Mesenchymal stem cell (in vitro differentiated cells and primary cell): Measurements from ENCODE around the gene ZG16.
A peak's percentile ranks its signal among the peaks of the same experiment; 100 is the strongest.

Source experiments
- DNase-seq: peaks from one replicate; pipeline ENCODE4 v3.0.0-alpha.2; 2013
- H2AFZ ChIP-seq: one replicate; pipeline ENCODE4 v1.6.1; 2013; ENCODE audit warnings: low read depth, mild to moderate bottlenecking, control low read depth, inconsistent platforms, low read length, moderate library complexity
- H2AK5ac ChIP-seq: 2 replicates; pipeline ENCODE4 v1.6.1; 2013; ENCODE audit warnings: low read length, moderate library complexity, mild to moderate bottlenecking, inconsistent platforms; ENCODE audit not compliant: severe bottlenecking
- H2BK120ac ChIP-seq: one replicate; pipeline ENCODE4 v1.6.1; 2013; ENCODE audit warnings: low read depth, mild to moderate bottlenecking, inconsistent platforms, low read length, moderate library complexity
- H2BK12ac ChIP-seq, 2 experiments: one replicate each; pipeline ENCODE4 v1.6.1; 2013; ENCODE audit warnings: inconsistent platforms in 2 of 2, low read length in 2 of 2, mild to moderate bottlenecking in 2 of 2, moderate library complexity in 2 of 2, control low read depth in 1 of 2
- H2BK15ac ChIP-seq: one replicate; pipeline ENCODE4 v1.6.1; 2013; ENCODE audit warnings: mild to moderate bottlenecking, low read depth, inconsistent platforms; ENCODE audit not compliant: poor library complexity, severe bottlenecking
- H2BK5ac ChIP-seq: 2 replicates; pipeline ENCODE4 v1.6.1; 2013; ENCODE audit warnings: low read depth, mild to moderate bottlenecking, low read length, control low read depth, inconsistent platforms; ENCODE audit not compliant: poor library complexity, severe bottlenecking
- H3K14ac ChIP-seq, 2 experiments: one replicate each; pipeline ENCODE4 v1.6.1; 2013; ENCODE audit warnings: inconsistent platforms in 2 of 2, low read length in 2 of 2, control low read depth in 1 of 2, mild to moderate bottlenecking in 1 of 2, moderate library complexity in 1 of 2
- H3K18ac ChIP-seq, 2 experiments: one replicate each; pipeline ENCODE4 v1.6.1; 2013; ENCODE audit warnings: inconsistent platforms in 2 of 2, low read length in 2 of 2, control low read depth in 1 of 2, low read depth in 1 of 2, mild to moderate bottlenecking in 1 of 2
- H3K23ac ChIP-seq, 2 experiments: one replicate each; pipeline ENCODE4 v1.6.1; 2013; ENCODE audit warnings: inconsistent platforms in 2 of 2, low read length in 2 of 2, mild to moderate bottlenecking in 2 of 2, moderate library complexity in 2 of 2, control low read depth in 1 of 2
- H3K27ac ChIP-seq: 2 replicates; pipeline ENCODE4 v1.5.1; 2013; ENCODE audit warnings: mild to moderate bottlenecking, moderate library complexity, low read length, control low read depth, inconsistent platforms; ENCODE audit not compliant: poor library complexity, severe bottlenecking
- H3K27me3 ChIP-seq, 2 experiments: 2 replicates each; pipeline versions ENCODE4 v1.6.1 to v1.7.0; 2013; ENCODE audit warnings: low read length in 2 of 2, mild to moderate bottlenecking in 2 of 2, moderate library complexity in 2 of 2, control low read depth in 1 of 2, inconsistent platforms in 1 of 2; ENCODE audit not compliant: control insufficient read depth in 1 of 2, insufficient read depth in 1 of 2
- H3K36me3 ChIP-seq, 2 experiments: 2 replicates each; pipeline versions ENCODE4 v1.6.1 to v1.7.0; 2013; ENCODE audit warnings: low read length in 2 of 2, control low read depth in 1 of 2, inconsistent platforms in 1 of 2, low read depth in 1 of 2, mild to moderate bottlenecking in 1 of 2; ENCODE audit not compliant: insufficient read depth in 2 of 2, control insufficient read depth in 1 of 2
- H3K4ac ChIP-seq, 2 experiments: one replicate each; pipeline ENCODE4 v1.6.1; 2013; ENCODE audit warnings: inconsistent platforms in 2 of 2, low read length in 2 of 2, mild to moderate bottlenecking in 2 of 2, moderate library complexity in 2 of 2, control low read depth in 1 of 2, low read depth in 1 of 2
- H3K4me1 ChIP-seq: 2 replicates; pipeline ENCODE4 v1.6.1; 2013; ENCODE audit warnings: low read depth, low read length, control low read depth; ENCODE audit not compliant: control insufficient read depth, insufficient read depth
- H3K4me2 ChIP-seq: 2 replicates; pipeline ENCODE4 v1.6.1; 2013; ENCODE audit warnings: low read length, mild to moderate bottlenecking, inconsistent platforms; ENCODE audit not compliant: poor library complexity, severe bottlenecking
- H3K4me3 ChIP-seq, 2 experiments: 2 replicates each; pipeline versions ENCODE4 v1.5.1 to v1.7.0; 2013; ENCODE audit warnings: low read length in 2 of 2, mild to moderate bottlenecking in 2 of 2, control low read depth in 1 of 2, low read depth in 1 of 2; ENCODE audit not compliant: insufficient read depth in 1 of 2
- H3K79me1 ChIP-seq: replicated peaks from 2 replicates; pipeline ENCODE4 v1.6.1; 2013; ENCODE audit warnings: mild to moderate bottlenecking, control low read depth, low read length, inconsistent platforms; ENCODE audit not compliant: poor library complexity, severe bottlenecking
- H3K9ac ChIP-seq: 2 replicates; pipeline ENCODE4 v1.7.0; 2013; ENCODE audit warnings: mild to moderate bottlenecking, low read length, moderate library complexity
- H3K9me3 ChIP-seq: 2 replicates; pipeline ENCODE4 v1.7.0; 2013; ENCODE audit warnings: mild to moderate bottlenecking, low read length; ENCODE audit not compliant: control insufficient read depth
- H4K8ac ChIP-seq: one replicate; pipeline ENCODE4 v1.6.1; 2013; ENCODE audit warnings: inconsistent platforms, mild to moderate bottlenecking, low read length, moderate library complexity
- H4K91ac ChIP-seq: one replicate; pipeline ENCODE4 v1.6.1; 2013; ENCODE audit warnings: mild to moderate bottlenecking, low read length, inconsistent platforms
- WGBS: methylation state at CpG from one replicate; pipeline ENCODE4 v1.1.7; 2013; ENCODE audit warnings: mixed read lengths; 5-methylcytosine and 5-hydroxymethylcytosine counted together

Gene ZG16

GRCh38 chr16:29811896-29812665, 34.0 kb downstream of the ZG16 start, which contains the start of gene PRRT2:
TSS of gene PRRT2 (plus strand) at chr16:29812193. CDS start at chr16:29813055, 862 bp downstream.
- H3K9me3 ChIP-seq: no peaks in the 10 kb centered on the region
- peak within 1 kb of the TSS; percentile 96 for H3K4me2 ChIP-seq
- peak within 1 kb of the TSS; percentile 40 to 95 for H3K18ac ChIP-seq
- peak within 1 kb of the TSS; percentile 86 for H3K27ac ChIP-seq
- peak; percentile 74 for DNase-seq
- H2BK120ac ChIP-seq: peak within 1 kb of the TSS; percentile 35
- peak within 1 kb of the TSS; percentile 59 to 90 for H3K4me3 ChIP-seq
- no peaks in the 10 kb centered on the region for H3K27me3 ChIP-seq
- H2BK15ac ChIP-seq: peak within 1 kb of the TSS; percentile 88
- H4K8ac ChIP-seq: peak within 1 kb of the TSS; percentile 72
- peak within 1 kb of the TSS; percentile 50 to 79 for H3K4ac ChIP-seq
- peak within 1 kb of the TSS; percentile 76 for H4K91ac ChIP-seq
- peak within 1 kb of the TSS; percentile 73 for H2AFZ ChIP-seq
- H3K79me1 ChIP-seq: peaks cover 10% of the 10 kb centered on the region
- 1% methylated on average over 45 of the region's 69 CpGs for WGBS
- peak within 1 kb of the TSS in 1 of 2 experiments; percentile 75 for H3K14ac ChIP-seq
- no peak within 1 kb of the TSS for H2BK5ac ChIP-seq
- peaks cover 16 to 33% of the 10 kb centered on the region in 2 experiments for H3K36me3 ChIP-seq
- H2AK5ac ChIP-seq: peak within 1 kb of the TSS; percentile 50
- H3K23ac ChIP-seq: peak within 1 kb of the TSS in 1 of 2 experiments; percentile 46
- peak within 1 kb of the TSS; percentile 87 for H3K9ac ChIP-seq
- peak within 1 kb of the TSS; percentile 79 to 83 for H2BK12ac ChIP-seq
- H3K4me1 ChIP-seq: peaks cover 64% of the 10 kb centered on the region

GRCh38 chr16:29812754-29813643, 34.9 kb downstream of the ZG16 start:
- no peak overlapping the region for H4K91ac ChIP-seq
- H2AFZ ChIP-seq: no peak overlapping the region
- peaks cover 58% of the 10 kb centered on the region for H3K4me1 ChIP-seq
- H3K23ac ChIP-seq: peak overlapping the region in 1 of 2 experiments; percentile 46
- H2AK5ac ChIP-seq: peak overlapping the region; percentile 50
- H2BK5ac ChIP-seq: no peak overlapping the region
- H4K8ac ChIP-seq: peak overlapping the region; percentile 12
- peak overlapping the region in 1 of 2 experiments; percentile 90 for H3K4me3 ChIP-seq
- DNase-seq: no peak
- peak overlapping the region; percentile 87 for H3K9ac ChIP-seq
- H2BK12ac ChIP-seq: peak overlapping the region; percentile 79 to 83
- H2BK15ac ChIP-seq: peak overlapping the region; percentile 88
- H3K14ac ChIP-seq: no peak overlapping the region
- H3K18ac ChIP-seq: peak overlapping the region; percentile 40 to 95
- H3K4ac ChIP-seq: peak overlapping the region in 1 of 2 experiments; percentile 17
- no peak overlapping the region for H2BK120ac ChIP-seq
- H3K4me2 ChIP-seq: peak overlapping the region; percentile 96
- no peaks in the 10 kb centered on the region for H3K9me3 ChIP-seq
- WGBS: 83% methylated on average over 6 of the region's 9 CpGs
- peaks cover 19 to 27% of the 10 kb centered on the region in 2 experiments for H3K36me3 ChIP-seq
- no peak overlapping the region for H3K27ac ChIP-seq
- no peaks in the 10 kb centered on the region for H3K27me3 ChIP-seq
- H3K79me1 ChIP-seq: peaks cover 10% of the 10 kb centered on the region

GRCh38 chr16:29813644-29814562, 35.8 kb downstream of the ZG16 start:
- H4K8ac ChIP-seq: no peak overlapping the region
- H2BK12ac ChIP-seq: peak overlapping the region in 1 of 2 experiments; percentile 29
- H2AFZ ChIP-seq: no peak overlapping the region
- H3K27me3 ChIP-seq: no peaks in the 10 kb centered on the region
- H3K4ac ChIP-seq: peak overlapping the region in 1 of 2 experiments; percentile 1
- no peak overlapping the region for H3K4me2 ChIP-seq
- peak overlapping the region in 1 of 2 experiments; percentile 90 for H3K4me3 ChIP-seq
- H3K23ac ChIP-seq: no peak overlapping the region
- no peak overlapping the region for H3K14ac ChIP-seq
- peaks cover 10% of the 10 kb centered on the region for H3K79me1 ChIP-seq
- no peak for DNase-seq
- H3K4me1 ChIP-seq: peaks cover 54% of the 10 kb centered on the region
- H3K9ac ChIP-seq: peak overlapping the region; percentile 93
- H3K9me3 ChIP-seq: no peaks in the 10 kb centered on the region
- peaks cover 23 to 24% of the 10 kb centered on the region in 2 experiments for H3K36me3 ChIP-seq
- H3K18ac ChIP-seq: peak overlapping the region in 1 of 2 experiments; percentile 6
- no peak overlapping the region for H2BK15ac ChIP-seq
- H2BK120ac ChIP-seq: no peak overlapping the region
- no peak overlapping the region for H4K91ac ChIP-seq
- WGBS: 92% methylated on average over 18 of the region's 24 CpGs
- H2AK5ac ChIP-seq: no peak overlapping the region
- no peak overlapping the region for H2BK5ac ChIP-seq
- no peak overlapping the region for H3K27ac ChIP-seq
